C4-2B (cell line): ENCODE measurements around the gene RBP5.

Experiments used
- CTCF ChIP-seq: fragments of 450-650 bp; conservative IDR thresholded peaks from 2 replicates; pipeline ENCODE4 v1.5.1; 2017; ENCODE audit warnings: mild to moderate bottlenecking
- ZFX ChIP-seq: fragments of 450-650 bp; IDR thresholded peaks from 2 replicates; pipeline ENCODE4 v1.6.1; 2017

GRCh38 chr12:7150841-7151240 lies 22.2 kb upstream of the RBP5 start:
- TF ChIP-seq CTCF (no peak), ZFX (no peak)
